Naive thymus-derived CD8-positive, alpha-beta T cell (primary cell): ENCODE measurements around the gene AGBL1. TPM values are rescaled to one million over a fixed set of nuclear protein-coding genes. Genes with fewer than 3 reads are reported as not detected.

Source experiments
- ATAC-seq, 2 donors: fragments of 150-1000 bp; cut with Tn5 transposase in 1 of 2; sonication (Bioruptor Pico), chemical (Tn5 transposase) in 1 of 2; 1 replicate in 1 of 2; 2 replicates in 1 of 2; pipeline ENCODE4 v1.10.0; 2021; ENCODE audit warnings: mild to moderate bottlenecking in 2 of 2, moderate library complexity in 2 of 2
- POLR2A ChIA-PET: fragments of 350-600 bp; sonication (Branson Sonifier 250); formaldehyde crosslinking; loops from one replicate; lab custom pipeline; 2021; ENCODE audit warnings: antibody characterized with exemption; lab: Charles Lee
- DNase-seq, 10 donors: peaks; one replicate each; pipeline versions ENCODE4 v3.0.0 to v3.0.0-alpha.2; 2020 to 2022
- H3K27ac Mint-ChIP-seq, 10 donors: one replicate each; pipeline ENCODE4 v1.8.0; 2020 to 2022; ENCODE audit warnings: mild to moderate bottlenecking in 10 of 10, mixed read lengths in 10 of 10, moderate library complexity in 4 of 10, inconsistent platforms in 1 of 10
- H3K27me3 Mint-ChIP-seq, 5 donors: one replicate each; pipeline ENCODE4 v1.8.0; 2021 to 2022; ENCODE audit warnings: mixed read lengths in 5 of 5
- H3K36me3 Mint-ChIP-seq, 3 donors: one replicate each; pipeline ENCODE4 v1.8.0; 2020 to 2022; ENCODE audit warnings: mixed read lengths in 3 of 3, mild to moderate bottlenecking in 2 of 3, inconsistent platforms in 1 of 3
- H3K4me1 Mint-ChIP-seq, 4 donors: one replicate each; pipeline ENCODE4 v1.8.0; 2021 to 2022; ENCODE audit warnings: mixed read lengths in 4 of 4
- H3K4me3 Mint-ChIP-seq, 10 donors: one replicate each; pipeline ENCODE4 v1.8.0; 2020 to 2022; ENCODE audit warnings: mild to moderate bottlenecking in 10 of 10, mixed read lengths in 10 of 10, moderate library complexity in 6 of 10, inconsistent platforms in 1 of 10
- H3K9me3 Mint-ChIP-seq, 9 donors: one replicate each; pipeline ENCODE4 v1.8.0; 2020 to 2022; ENCODE audit warnings: mixed read lengths in 9 of 9, mild to moderate bottlenecking in 3 of 9, inconsistent platforms in 1 of 9, moderate library complexity in 1 of 9
- polyA plus RNA-seq, 3 donors: library from polyadenylated mRNA; unstranded; fragments of 300-500 nt; fragmentation: Illumina TruSeq; gene quantifications; one replicate each; pipeline ENCODE4 v1.2.3, GENCODE V29; 2021
- total RNA-seq, 8 experiments: library from RNA in 2 of 8; stranded (reverse) in 2 of 8; gene quantifications; one replicate each; pipeline ENCODE4 v1.2.3 and lab custom pipeline; 2021 to 2026

AGBL1 gene
- total and polyA plus RNA-seq, 5 experiments from 2014 or later, result not detected

DNA sequence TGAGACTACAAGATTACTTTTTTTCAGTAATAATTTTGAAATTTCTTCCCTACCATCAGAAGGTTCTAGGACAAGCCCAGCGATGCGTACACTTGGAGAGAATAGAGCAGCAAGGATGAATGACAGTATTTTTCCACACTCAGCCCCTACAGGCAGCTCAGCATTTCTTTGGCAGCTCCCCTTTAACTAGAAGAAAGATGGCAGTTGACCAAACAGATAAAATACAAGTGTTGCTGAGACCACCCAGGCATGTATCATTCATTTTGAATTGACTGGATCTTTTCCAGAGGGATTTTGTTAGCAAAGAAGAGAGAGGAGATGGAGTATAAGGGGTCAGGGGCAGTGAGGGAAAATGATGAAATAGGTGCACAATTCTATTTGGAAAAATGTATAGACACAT, 761.3 kb downstream of the AGBL1 start:
- no peak overlapping the region for H3K4me3 Mint-ChIP-seq
- no peak overlapping the region for H3K27ac Mint-ChIP-seq
- DNase-seq, result no peak
- POLR2A ChIA-PET, result no interaction called here
- no peak for ATAC-seq
- H3K4me1 Mint-ChIP-seq, result no peaks in the 10 kb centered on the region
- peaks cover 0 to 5% (median 0%) of the 10 kb centered on the region in 5 donors for H3K27me3 Mint-ChIP-seq
- H3K36me3 Mint-ChIP-seq, result no peaks in the 10 kb centered on the region
- peaks cover 0 to 3% (median 0%) of the 10 kb centered on the region in 9 donors for H3K9me3 Mint-ChIP-seq

DNA sequence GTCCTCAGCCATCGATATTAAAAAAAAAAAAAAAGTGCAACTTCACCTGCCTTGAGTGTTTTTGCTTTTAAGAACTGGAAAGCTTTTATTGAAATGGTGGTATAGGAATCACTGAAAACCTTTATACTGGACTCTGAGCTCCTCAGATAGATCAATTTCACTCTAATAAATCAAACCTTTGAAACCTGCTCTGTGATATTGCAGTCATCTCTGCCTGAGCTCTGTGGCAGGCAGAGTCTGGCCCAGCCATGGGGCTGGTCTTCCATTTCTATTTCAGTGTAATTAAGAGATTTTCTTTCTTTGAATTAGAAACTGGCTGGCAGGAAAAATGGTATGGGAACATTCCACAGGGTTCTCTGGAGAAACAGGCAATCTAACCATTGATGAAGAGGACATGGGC, 762.5 kb downstream of the AGBL1 start:
- peaks cover 0 to 5% (median 0%) of the 10 kb centered on the region in 9 donors for H3K9me3 Mint-ChIP-seq
- ATAC-seq, result no peak
- peaks cover 0 to 5% (median 0%) of the 10 kb centered on the region in 5 donors for H3K27me3 Mint-ChIP-seq
- POLR2A ChIA-PET, result no interaction called here
- H3K36me3 Mint-ChIP-seq, result no peaks in the 10 kb centered on the region
- H3K4me1 Mint-ChIP-seq, result no peaks in the 10 kb centered on the region
- no peak overlapping the region for H3K27ac Mint-ChIP-seq
- H3K4me3 Mint-ChIP-seq, result no peak overlapping the region
- no peak for DNase-seq

DNA sequence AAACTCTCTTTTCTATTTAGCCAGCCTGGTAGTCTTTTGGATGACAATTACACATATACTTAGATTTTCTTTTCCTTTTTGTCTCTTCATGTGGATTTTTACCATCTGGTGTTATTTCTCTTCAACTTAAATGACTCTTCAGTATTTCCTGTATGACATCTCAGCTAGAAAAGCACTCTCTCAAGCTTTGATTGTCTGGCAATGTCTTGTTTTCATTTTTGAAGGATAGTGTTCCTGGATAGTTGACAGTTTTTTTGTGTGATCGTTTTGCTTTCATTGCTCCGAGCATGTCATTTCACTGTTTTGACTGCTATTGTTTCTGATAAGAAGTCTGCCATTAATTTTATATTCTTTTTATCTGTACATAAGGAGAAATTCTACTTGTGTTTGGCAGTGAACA, 766.4 kb downstream of the AGBL1 start:
- DNase-seq (no peak), ATAC-seq (no peak)
- no peaks in the 10 kb centered on the region for H3K36me3 Mint-ChIP-seq
- no peak overlapping the region for H3K27ac Mint-ChIP-seq
- peaks cover 0 to 7% (median 2%) of the 10 kb centered on the region in 9 donors for H3K9me3 Mint-ChIP-seq
- no peaks in the 10 kb centered on the region for H3K4me1 Mint-ChIP-seq
- H3K27me3 Mint-ChIP-seq, result peaks cover 1 to 12% (median 4%) of the 10 kb centered on the region in 5 donors
- POLR2A ChIA-PET, result no interaction called here
- no peak overlapping the region for H3K4me3 Mint-ChIP-seq

DNA sequence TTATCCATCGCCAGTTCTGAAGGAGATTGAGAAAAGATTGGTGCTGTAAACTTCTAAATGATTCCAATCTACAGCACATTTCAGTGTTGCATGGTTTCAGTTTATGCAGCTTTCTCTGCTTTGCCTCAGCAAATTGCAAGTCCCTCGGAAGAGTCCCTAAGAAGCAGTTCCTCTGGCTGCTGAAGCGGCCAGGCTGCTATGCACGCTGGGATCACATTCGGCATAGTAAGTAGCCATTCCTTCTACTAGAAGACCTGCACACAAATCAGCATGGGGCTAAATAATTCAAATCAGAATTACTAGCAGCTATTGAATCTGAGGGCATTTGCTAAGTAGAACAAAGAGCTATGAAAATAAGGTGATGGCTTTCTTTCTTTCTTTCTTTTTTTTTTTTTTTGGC, 769.5 kb downstream of the AGBL1 start:
- no peaks in the 10 kb centered on the region for H3K36me3 Mint-ChIP-seq
- H3K9me3 Mint-ChIP-seq, result peaks cover 0 to 7% (median 2%) of the 10 kb centered on the region in 9 donors
- H3K27me3 Mint-ChIP-seq, result peaks cover 0 to 12% (median 4%) of the 10 kb centered on the region in 5 donors
- DNase-seq (no peak), ATAC-seq (no peak)
- H3K4me1 Mint-ChIP-seq, result no peaks in the 10 kb centered on the region
- POLR2A ChIA-PET, result interaction anchor here (0.6 kb wide), 1 partner anchor 12 kb away, joined by 4 read pairs; no protein-coding TSS in a partner anchor
- H3K27ac Mint-ChIP-seq, result no peak overlapping the region
- H3K4me3 Mint-ChIP-seq, result no peak overlapping the region

DNA sequence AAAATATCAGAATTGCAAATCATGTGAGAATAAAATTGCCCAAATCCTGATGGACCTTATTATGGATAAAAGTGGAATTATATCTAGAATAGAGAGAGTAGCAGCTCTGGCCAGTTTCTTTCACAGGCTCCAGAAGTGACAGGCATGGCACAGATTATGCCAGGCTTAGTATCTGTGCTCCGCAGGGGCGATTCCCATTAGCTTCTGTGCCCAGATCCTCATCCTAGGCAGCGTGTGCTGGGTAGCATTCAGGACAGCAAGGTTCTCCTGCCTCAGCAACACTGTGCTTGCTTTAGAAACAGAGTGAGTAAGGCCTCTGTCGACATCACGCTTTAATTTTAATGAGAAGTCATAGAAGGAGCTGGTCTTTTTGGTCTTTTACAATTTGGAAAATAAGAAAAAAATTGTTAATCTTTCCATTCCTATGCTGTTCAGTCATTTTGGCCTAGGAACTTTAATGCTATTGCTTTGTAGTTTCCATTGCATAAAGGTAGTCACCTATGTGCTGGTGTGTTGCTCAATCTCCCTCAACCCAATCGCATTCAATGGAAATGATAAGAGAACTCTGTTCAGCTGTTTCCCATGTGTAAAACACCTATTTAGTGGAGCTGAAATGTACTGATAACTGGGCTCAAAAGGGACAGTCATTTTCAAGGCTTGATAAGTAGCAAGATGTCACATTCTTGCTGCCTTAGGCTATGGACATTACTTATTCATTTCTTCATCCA, 770.1 kb downstream of the AGBL1 start:
- no peaks in the 10 kb centered on the region for H3K4me1 Mint-ChIP-seq
- POLR2A ChIA-PET, result interaction anchor here (0.6 kb wide), 1 partner anchor 12 kb away, joined by 4 read pairs; no protein-coding TSS in a partner anchor
- ATAC-seq, result no peak
- no peaks in the 10 kb centered on the region for H3K36me3 Mint-ChIP-seq
- no peak overlapping the region for H3K27ac Mint-ChIP-seq
- DNase-seq, result no peak
- H3K27me3 Mint-ChIP-seq, result peaks cover 0 to 12% (median 4%) of the 10 kb centered on the region in 5 donors
- peaks cover 0 to 7% (median 2%) of the 10 kb centered on the region in 9 donors for H3K9me3 Mint-ChIP-seq
- no peak overlapping the region for H3K4me3 Mint-ChIP-seq

DNA sequence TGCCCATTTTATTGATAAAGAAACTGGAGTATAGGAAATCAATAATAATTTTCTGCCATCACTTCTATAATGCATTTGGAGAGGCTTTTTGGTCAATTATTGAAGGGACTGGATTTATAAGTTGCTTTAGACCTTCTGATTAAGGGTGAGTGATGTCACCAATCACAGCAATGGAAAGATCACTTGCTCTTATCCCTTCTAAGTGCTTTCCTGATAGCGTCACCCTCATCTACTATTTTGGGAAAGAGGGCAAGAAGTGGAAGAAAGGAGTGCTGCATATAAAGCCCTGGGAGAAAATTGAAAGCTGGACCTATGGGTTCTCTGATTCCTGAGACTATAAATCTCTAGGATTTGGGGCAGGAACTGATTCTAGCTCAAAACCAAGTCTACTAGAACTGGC, 771.3 kb downstream of the AGBL1 start:
- no peaks in the 10 kb centered on the region for H3K36me3 Mint-ChIP-seq
- no peaks in the 10 kb centered on the region for H3K4me1 Mint-ChIP-seq
- no peak overlapping the region for H3K4me3 Mint-ChIP-seq
- DNase-seq (no peak), ATAC-seq (no peak)
- POLR2A ChIA-PET, result no interaction called here
- peaks cover 0 to 12% (median 4%) of the 10 kb centered on the region in 5 donors for H3K27me3 Mint-ChIP-seq
- H3K27ac Mint-ChIP-seq, result no peak overlapping the region
- peaks cover 0 to 7% (median 2%) of the 10 kb centered on the region in 9 donors for H3K9me3 Mint-ChIP-seq

DNA sequence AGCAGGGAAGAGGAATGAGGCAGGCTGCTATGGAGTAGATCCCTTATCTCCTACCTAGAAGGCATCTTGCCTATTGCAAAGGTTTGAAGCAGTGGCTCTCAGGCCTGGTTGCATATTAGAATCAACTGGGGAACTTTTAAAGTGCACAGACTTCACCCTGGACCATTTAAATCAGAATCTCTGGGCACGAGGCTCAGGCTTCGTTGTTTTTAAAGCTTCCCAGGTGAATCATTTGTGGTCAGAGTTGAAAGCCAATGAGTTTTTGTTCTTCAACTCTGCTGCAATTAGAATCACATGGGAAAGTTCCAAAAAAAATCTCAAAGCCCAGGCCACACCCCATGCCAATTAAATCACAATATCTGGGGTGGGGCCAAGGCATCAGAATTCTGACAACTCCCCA, 773.1 kb downstream of the AGBL1 start:
- Mint-ChIP-seq H3K9me3 (peaks cover 0 to 4% (median 0%) of the 10 kb centered on the region in 9 donors), H3K27me3 (peaks cover 6 to 23% (median 8%) of the 10 kb centered on the region in 5 donors), H3K4me3 (no peak overlapping the region), H3K36me3 (no peaks in the 10 kb centered on the region), H3K4me1 (no peaks in the 10 kb centered on the region), H3K27ac (no peak overlapping the region)
- no peak for ATAC-seq
- POLR2A ChIA-PET, result no interaction called here
- DNase-seq, result no peak

DNA sequence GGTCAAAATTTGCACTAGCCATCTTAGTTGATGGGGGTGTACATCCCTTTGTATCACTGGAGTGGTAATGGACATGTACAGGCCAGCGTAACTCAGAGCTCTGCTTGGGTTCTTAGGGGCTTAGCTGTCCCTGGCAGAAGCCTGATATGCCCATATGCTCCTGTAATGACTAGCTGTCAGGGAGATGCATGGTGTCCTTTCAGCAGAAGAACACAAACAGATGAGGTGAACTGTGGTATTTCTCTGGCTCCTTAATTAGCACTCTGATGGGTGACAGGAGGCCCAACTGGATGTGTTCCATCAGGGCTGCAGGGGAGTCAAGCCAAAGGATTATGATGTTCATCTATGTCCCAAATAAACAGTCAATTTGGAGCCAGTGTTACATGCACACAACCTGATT, 774.5 kb downstream of the AGBL1 start:
- H3K9me3 Mint-ChIP-seq, result peaks cover 0 to 4% (median 0%) of the 10 kb centered on the region in 9 donors
- peaks cover 7 to 28% (median 9%) of the 10 kb centered on the region in 5 donors for H3K27me3 Mint-ChIP-seq
- no peak overlapping the region for H3K4me3 Mint-ChIP-seq
- ATAC-seq, result no peak
- H3K27ac Mint-ChIP-seq, result no peak overlapping the region
- no peak for DNase-seq
- H3K36me3 Mint-ChIP-seq, result no peaks in the 10 kb centered on the region
- POLR2A ChIA-PET, result no interaction called here
- no peaks in the 10 kb centered on the region for H3K4me1 Mint-ChIP-seq

DNA sequence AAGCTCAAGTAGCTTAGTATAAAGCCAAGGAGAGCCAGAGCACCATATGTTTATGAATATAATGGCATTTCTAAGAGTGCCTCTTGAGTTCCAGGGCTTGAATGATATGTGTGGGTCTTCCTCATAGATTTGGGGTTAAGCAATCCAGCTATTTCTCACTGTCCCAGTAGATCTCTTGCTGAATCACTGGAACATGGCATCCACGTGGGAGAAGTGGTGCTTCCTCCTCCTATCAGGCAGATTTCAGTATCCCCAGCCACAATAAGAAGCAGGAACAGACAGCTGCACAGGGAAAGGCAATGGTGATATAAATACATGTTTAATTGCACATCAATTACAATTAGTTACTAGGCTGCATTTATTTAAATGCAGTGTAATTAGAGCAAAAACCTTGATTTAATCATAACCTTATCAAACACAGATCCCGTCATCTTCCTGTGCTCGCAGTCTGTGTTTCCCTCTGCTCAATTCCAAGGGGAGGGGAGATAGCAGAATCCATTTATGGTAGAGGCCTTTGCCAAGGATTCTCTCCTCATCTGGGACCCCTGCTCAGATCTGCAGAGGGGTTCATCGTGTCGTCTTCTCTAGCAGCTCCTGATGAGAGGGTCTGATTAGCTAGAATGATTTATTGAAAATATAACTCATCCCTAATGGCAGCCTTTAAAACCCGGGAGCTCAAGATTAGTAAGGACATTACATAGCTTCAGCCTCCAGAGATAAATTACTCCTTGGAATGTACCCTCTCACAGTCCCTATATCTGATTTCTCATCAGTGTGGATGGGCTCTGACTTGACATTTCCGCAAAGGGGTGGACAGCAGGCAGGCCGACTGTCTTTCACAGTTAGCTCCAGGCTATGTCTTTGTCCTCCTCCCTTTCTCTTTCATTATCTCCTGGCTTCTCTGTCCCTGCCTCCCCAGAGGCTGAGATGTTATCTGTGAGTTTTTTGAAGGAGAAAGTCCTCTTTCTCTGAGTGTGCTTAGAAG, 775.9 kb downstream of the AGBL1 start:
- POLR2A ChIA-PET, result no interaction called here
- Mint-ChIP-seq H3K4me1 (no peaks in the 10 kb centered on the region), H3K27me3 (peaks cover 4 to 19% (median 10%) of the 10 kb centered on the region in 5 donors), H3K27ac (no peak overlapping the region), H3K4me3 (no peak overlapping the region), H3K36me3 (no peaks in the 10 kb centered on the region), H3K9me3 (no peaks in the 10 kb centered on the region)
- ATAC-seq (no peak), DNase-seq (no peak)

DNA sequence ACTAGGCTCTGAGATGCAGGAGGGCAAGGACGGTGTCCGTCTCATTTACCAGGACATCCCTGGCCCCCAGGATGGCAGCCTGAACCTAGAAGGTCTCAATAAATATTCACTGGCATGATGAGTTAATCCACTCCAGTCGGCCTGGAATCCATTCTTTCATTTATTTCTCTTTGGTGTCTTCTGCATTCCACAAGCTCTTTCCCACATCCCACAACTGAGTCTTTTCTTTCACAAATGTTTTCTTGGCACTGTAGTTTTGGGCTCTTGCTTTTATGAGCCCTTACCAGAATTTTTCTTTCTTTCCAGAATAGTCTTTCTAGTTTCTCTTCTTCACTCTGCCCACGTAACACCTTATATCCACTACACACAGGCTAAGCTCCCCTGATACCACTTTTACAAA, 778.0 kb downstream of the AGBL1 start:
- ATAC-seq, result no peak
- Mint-ChIP-seq H3K4me3 (no peak overlapping the region), H3K36me3 (no peaks in the 10 kb centered on the region), H3K4me1 (no peaks in the 10 kb centered on the region), H3K27ac (no peak overlapping the region), H3K9me3 (no peaks in the 10 kb centered on the region), H3K27me3 (peaks cover 4 to 16% (median 12%) of the 10 kb centered on the region in 5 donors)
- POLR2A ChIA-PET, result interaction anchor here (0.7 kb wide), 1 partner anchor 579 kb away, joined by 4 read pairs; no protein-coding TSS in a partner anchor
- DNase-seq, result no peak

DNA sequence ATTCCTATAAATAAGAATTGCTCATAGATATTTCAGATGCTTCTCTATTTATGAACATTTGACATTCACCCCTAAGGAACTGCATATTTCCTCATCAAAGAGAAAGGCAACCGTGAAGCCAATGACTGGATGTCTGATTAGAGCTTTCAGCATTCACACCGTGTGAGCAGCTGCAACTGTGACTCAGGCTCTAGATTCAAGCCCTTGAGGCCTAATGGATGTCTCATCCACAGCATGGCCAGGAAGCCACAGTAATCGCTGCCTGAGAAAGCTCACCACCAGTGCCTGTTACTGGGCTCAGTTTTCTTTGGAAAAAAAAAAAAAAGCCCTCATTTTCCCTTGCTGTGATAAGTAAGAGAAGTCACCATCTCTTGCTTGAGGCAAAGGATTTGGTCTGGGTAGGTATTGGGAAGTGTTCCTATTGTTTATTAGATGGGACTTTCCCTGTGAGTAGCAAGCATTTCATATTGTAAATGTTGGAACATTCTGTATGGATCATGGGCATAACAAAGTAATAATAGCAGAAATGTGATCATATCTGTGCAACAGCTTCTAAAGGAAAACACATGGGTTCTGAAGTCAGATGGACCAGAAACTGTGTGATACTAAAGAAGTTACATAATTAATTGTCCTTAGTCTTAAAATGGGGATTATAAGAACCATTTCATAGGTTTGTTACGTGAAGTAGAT, 783.7 kb downstream of the AGBL1 start:
- POLR2A ChIA-PET, result no interaction called here
- Mint-ChIP-seq H3K27me3 (peaks cover 0 to 9% (median 4%) of the 10 kb centered on the region in 5 donors), H3K36me3 (no peaks in the 10 kb centered on the region), H3K27ac (no peak overlapping the region), H3K4me3 (no peak overlapping the region), H3K4me1 (no peaks in the 10 kb centered on the region), H3K9me3 (no peaks in the 10 kb centered on the region)
- ATAC-seq, result no peak
- DNase-seq, result no peak

DNA sequence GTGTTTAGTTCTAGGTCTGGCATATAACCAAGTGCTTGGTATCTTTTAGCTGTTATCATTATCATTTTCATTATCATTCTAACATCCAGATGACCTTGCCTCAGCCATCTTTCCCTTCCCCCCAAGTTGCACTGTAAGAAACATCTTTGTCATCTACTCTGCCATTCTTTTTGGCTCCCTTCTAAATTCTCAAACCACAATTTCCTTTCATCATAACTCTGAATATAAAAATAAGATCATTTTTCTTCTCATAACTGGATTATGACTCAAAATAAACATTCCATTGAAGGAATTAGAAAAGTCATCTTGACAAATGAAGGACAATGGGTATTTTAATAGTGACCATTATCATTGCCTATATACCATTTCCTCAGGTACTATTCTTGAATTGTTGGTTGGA, 786.2 kb downstream of the AGBL1 start:
- DNase-seq (no peak), ATAC-seq (no peak)
- Mint-ChIP-seq H3K4me1 (no peaks in the 10 kb centered on the region), H3K36me3 (no peaks in the 10 kb centered on the region), H3K27me3 (peaks cover 1 to 10% (median 4%) of the 10 kb centered on the region in 5 donors), H3K4me3 (no peak overlapping the region), H3K27ac (no peak overlapping the region), H3K9me3 (no peaks in the 10 kb centered on the region)
- POLR2A ChIA-PET, result no interaction called here
